ENCODE measurements around the gene BID. TPM values are rescaled to one million over a fixed set of nuclear protein-coding genes. Genes with fewer than 3 reads are reported as not detected.
"Not testable (repeated sequence)": the region's sequence is repeated elsewhere in the genome, so short reads cannot be mapped to it uniquely, and the experiment has no call there.

The BID gene
- total RNA-seq, 1 donor from 2014 or later, result 22.1 TPM

DNA sequence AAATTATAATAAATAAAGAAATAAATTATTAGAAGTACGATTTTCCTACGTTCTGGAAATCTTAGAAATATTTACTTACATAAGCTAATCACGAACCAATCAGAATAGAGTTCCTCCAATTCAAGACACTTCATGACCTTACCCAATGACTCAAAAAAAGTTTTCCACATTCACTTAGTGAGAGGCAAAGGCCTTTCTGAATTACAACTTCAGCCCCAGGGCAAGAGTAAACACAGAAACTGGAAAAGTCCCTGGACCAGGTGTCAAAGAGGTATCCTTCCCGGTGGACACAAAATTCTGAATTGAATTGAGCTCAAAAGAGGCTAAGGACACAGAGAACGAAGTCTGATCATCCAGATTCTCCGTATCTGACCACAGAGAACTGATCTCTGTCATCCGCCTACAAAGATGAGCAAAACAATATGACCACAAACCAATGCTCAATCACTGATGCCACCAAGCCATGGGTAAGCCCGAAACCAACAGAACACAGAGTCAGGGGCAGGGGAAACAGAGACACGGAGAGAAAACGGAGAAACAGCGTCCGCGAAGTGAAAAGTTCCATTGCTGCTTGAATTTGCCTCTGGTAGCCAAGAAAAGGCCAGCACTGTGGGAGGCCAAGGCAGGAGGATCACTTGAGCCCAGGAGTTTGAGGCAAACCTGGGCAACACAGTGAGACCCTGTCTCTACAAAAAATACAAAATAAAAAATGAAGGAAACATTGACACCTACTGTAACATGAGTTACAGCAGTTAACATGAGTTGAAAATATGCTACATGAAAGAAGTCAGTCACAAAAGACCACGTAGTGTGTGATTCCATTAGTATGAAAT, 6.8 kb downstream of the BID start:
- no peak for DNase-seq (ENCODE audit: low read depth)
- FAIRE-seq, result no peak
- TF ChIP-seq CTCF (IDR thresholded peaks at IDR 0.05; ENCODE audit: insufficient read depth, low read length, severe bottlenecking), result no peak

DNA sequence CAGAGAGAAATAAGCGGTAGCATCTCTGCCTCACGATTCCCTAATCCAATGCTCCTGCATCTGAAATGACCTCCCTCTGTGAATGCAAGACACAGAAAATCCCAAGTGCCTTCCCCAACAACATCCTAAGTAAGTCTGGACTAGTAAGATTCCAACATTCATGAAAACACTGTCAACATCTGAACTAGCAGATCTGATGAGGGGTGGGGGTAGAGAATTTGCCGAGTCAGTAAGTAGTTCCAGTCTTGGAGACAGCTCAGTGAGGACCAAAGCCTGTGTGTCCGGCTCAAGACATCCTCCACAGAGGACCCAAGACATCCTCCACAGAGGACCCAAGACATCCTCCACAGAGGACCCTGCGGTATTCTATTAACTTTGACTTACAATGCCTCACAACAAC, 9.4 kb downstream of the BID start:
- FAIRE-seq; H3K27me3 ChIP-seq (ENCODE audit: control insufficient read depth, insufficient read depth, low read length); H3K36me3 ChIP-seq (ENCODE audit: control insufficient read depth, insufficient read depth, low read length); DNase-seq (ENCODE audit: low read depth); H3K4me3 ChIP-seq (ENCODE audit: low read depth, low read length): not testable (repeated sequence)

More for the DNA sequence above, 6.8 kb downstream of the BID start:
- no peak overlapping the region for H3K4me3 ChIP-seq (ENCODE audit: low read depth, low read length)
- no peaks in the 10 kb centered on the region for H3K27me3 ChIP-seq (ENCODE audit: control insufficient read depth, insufficient read depth, low read length)
- H3K36me3 ChIP-seq (ENCODE audit: control insufficient read depth, insufficient read depth, low read length), result peaks cover 1% of the 10 kb centered on the region

GRCh38 chr22:17764036-17764435, 10.2 kb downstream of the BID start:
- no peak for TF ChIP-seq CTCF (IDR thresholded peaks at IDR 0.05; ENCODE audit: insufficient read depth, low read length, severe bottlenecking)
- no peak overlapping the region for H3K4me3 ChIP-seq (ENCODE audit: low read depth, low read length)
- DNase-seq (ENCODE audit: low read depth), result no peak
- no peaks in the 10 kb centered on the region for H3K36me3 ChIP-seq (ENCODE audit: control insufficient read depth, insufficient read depth, low read length)
- no peaks in the 10 kb centered on the region for H3K27me3 ChIP-seq (ENCODE audit: control insufficient read depth, insufficient read depth, low read length)
- FAIRE-seq, result no peak

GRCh38 chr22:17763442-17763841, 10.8 kb downstream of the BID start:
- not testable (repeated sequence) for H3K27me3 ChIP-seq (ENCODE audit: control insufficient read depth, insufficient read depth, low read length); FAIRE-seq; H3K4me3 ChIP-seq (ENCODE audit: low read depth, low read length); DNase-seq (ENCODE audit: low read depth); H3K36me3 ChIP-seq (ENCODE audit: control insufficient read depth, insufficient read depth, low read length)

DNA sequence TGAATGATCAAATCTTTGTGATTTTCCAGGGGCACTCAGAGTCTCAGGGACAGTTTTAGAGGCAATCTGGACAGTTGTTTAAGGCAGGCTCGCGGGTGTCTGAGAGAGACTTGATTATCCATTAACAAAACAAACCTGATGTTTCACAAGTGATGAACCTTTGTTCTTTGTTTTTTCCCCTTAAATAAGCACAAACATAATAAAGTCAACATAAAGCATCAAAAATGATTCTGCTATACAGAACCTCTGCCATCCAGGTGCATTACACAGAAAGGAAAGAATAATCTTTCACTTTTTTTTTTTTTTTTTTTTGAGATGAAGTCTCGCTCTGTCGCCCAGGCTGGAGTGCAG, 13.2 kb downstream of the BID start:
- Histone ChIP-seq H3K4me3 (ENCODE audit: low read depth, low read length) (no peak overlapping the region), H3K36me3 (ENCODE audit: control insufficient read depth, insufficient read depth, low read length) (no peaks in the 10 kb centered on the region), H3K27me3 (ENCODE audit: control insufficient read depth, insufficient read depth, low read length) (no peaks in the 10 kb centered on the region)
- no peak for TF ChIP-seq CTCF (IDR thresholded peaks at IDR 0.05; ENCODE audit: insufficient read depth, low read length, severe bottlenecking)
- FAIRE-seq, result no peak
- DNase-seq (ENCODE audit: low read depth), result no peak

GRCh38 chr22:17754233-17754925, 19.9 kb downstream of the BID start:
- DNase-seq (ENCODE audit: low read depth), result no peak
- Histone ChIP-seq H3K4me3 (ENCODE audit: low read depth, low read length) (no peak overlapping the region), H3K36me3 (ENCODE audit: control insufficient read depth, insufficient read depth, low read length) (no peaks in the 10 kb centered on the region), H3K27me3 (ENCODE audit: control insufficient read depth, insufficient read depth, low read length) (no peaks in the 10 kb centered on the region)
- FAIRE-seq, result peak; percentile 32
- peak; percentile 18 for TF ChIP-seq CTCF (IDR thresholded peaks at IDR 0.05; ENCODE audit: insufficient read depth, low read length, severe bottlenecking)
